Measurements from ENCODE around the gene BRD4.

Gene BRD4

GRCh38 chr19:15251010-15251748 is 81.2 kb downstream of the BRD4 start:
- peaks cover 3% of the 10 kb centered on the region; the same call in 1 of the 2 replicates for H4K20me1 ChIP-seq (ENCODE audit: control insufficient read depth, insufficient read depth, low read depth, low read length)
- H3K9me3 ChIP-seq (ENCODE audit: control insufficient read depth, insufficient read depth, low read length), result no peaks in the 10 kb centered on the region
- H3K27me3 ChIP-seq (ENCODE audit: control insufficient read depth, low read length), result no peaks in the 10 kb centered on the region
- H3K4me3 ChIP-seq (ENCODE audit: low read length), result no peak overlapping the region
- H3K9me2 ChIP-seq (replicated peaks; ENCODE audit: control insufficient read depth, low read length), result no peaks in the 10 kb centered on the region
- peaks cover 83% of the 10 kb centered on the region for H3K36me3 ChIP-seq (ENCODE audit: control insufficient read depth, low read length)
- no peaks in the 10 kb centered on the region for H3F3A ChIP-seq (ENCODE audit: control insufficient read depth, insufficient read depth)
- H3K27ac ChIP-seq (ENCODE audit: low read depth, low read length), result no peak overlapping the region
- no peak for TF ChIP-seq CTCF (IDR thresholded peaks at IDR 0.05; ENCODE audit: low read depth, low read length, poor library complexity, severe bottlenecking)
- no peak for TF ChIP-seq EZH2phosphoT487 (IDR thresholded peaks at IDR 0.05; ENCODE audit: borderline replicate concordance, low read length)
- H3K79me2 ChIP-seq (ENCODE audit: control insufficient read depth, low read length), result peaks cover 10% of the 10 kb centered on the region
- no peak overlapping the region for H3K4me2 ChIP-seq (ENCODE audit: low read length)
- no peaks in the 10 kb centered on the region for H3K4me1 ChIP-seq (ENCODE audit: control insufficient read depth, low read length)

GRCh38 chr19:15250640-15250993 is 81.7 kb downstream of the BRD4 start:
- no peak overlapping the region for H3K27ac ChIP-seq (ENCODE audit: low read depth, low read length)
- H4K20me1 ChIP-seq (ENCODE audit: control insufficient read depth, insufficient read depth, low read depth, low read length), result peaks cover 3% of the 10 kb centered on the region; the same call in 1 of the 2 replicates

GRCh38 chr19:15249972-15250639 is 82.2 kb downstream of the BRD4 start:
- no peak overlapping the region for H3K4me3 ChIP-seq (ENCODE audit: low read length)
- H4K20me1 ChIP-seq (ENCODE audit: control insufficient read depth, insufficient read depth, low read depth, low read length), result peaks cover 3% of the 10 kb centered on the region; the same call in 1 of the 2 replicates
- no peaks in the 10 kb centered on the region for H3K9me3 ChIP-seq (ENCODE audit: control insufficient read depth, insufficient read depth, low read length)
- H3K4me2 ChIP-seq (ENCODE audit: low read length), result no peak overlapping the region
- peaks cover 83% of the 10 kb centered on the region for H3K36me3 ChIP-seq (ENCODE audit: control insufficient read depth, low read length)
- peaks cover 10% of the 10 kb centered on the region for H3K79me2 ChIP-seq (ENCODE audit: control insufficient read depth, low read length)
- no peaks in the 10 kb centered on the region for H3F3A ChIP-seq (ENCODE audit: control insufficient read depth, insufficient read depth)
- H3K27me3 ChIP-seq (ENCODE audit: control insufficient read depth, low read length), result no peaks in the 10 kb centered on the region
- TF ChIP-seq EZH2phosphoT487 (IDR thresholded peaks at IDR 0.05; ENCODE audit: borderline replicate concordance, low read length) (no peak), CTCF (IDR thresholded peaks at IDR 0.05; ENCODE audit: low read depth, low read length, poor library complexity, severe bottlenecking) (no peak)
- H3K9me2 ChIP-seq (replicated peaks; ENCODE audit: control insufficient read depth, low read length), result no peaks in the 10 kb centered on the region
- H3K27ac ChIP-seq (ENCODE audit: low read depth, low read length), result no peak overlapping the region
- no peaks in the 10 kb centered on the region for H3K4me1 ChIP-seq (ENCODE audit: control insufficient read depth, low read length)

More at GRCh38 chr19:15250640-15250993, 81.7 kb downstream of the BRD4 start:
- Histone ChIP-seq H3K9me3 (ENCODE audit: control insufficient read depth, insufficient read depth, low read length) (no peaks in the 10 kb centered on the region), H3K36me3 (ENCODE audit: control insufficient read depth, low read length) (peaks cover 83% of the 10 kb centered on the region), H3F3A (ENCODE audit: control insufficient read depth, insufficient read depth) (no peaks in the 10 kb centered on the region), H3K9me2 (replicated peaks; ENCODE audit: control insufficient read depth, low read length) (no peaks in the 10 kb centered on the region), H3K4me2 (ENCODE audit: low read length) (no peak overlapping the region), H3K4me3 (ENCODE audit: low read length) (no peak overlapping the region), H3K4me1 (ENCODE audit: control insufficient read depth, low read length) (no peaks in the 10 kb centered on the region), H3K79me2 (ENCODE audit: control insufficient read depth, low read length) (peaks cover 10% of the 10 kb centered on the region), H3K27me3 (ENCODE audit: control insufficient read depth, low read length) (no peaks in the 10 kb centered on the region)
- no peak for TF ChIP-seq CTCF (IDR thresholded peaks at IDR 0.05; ENCODE audit: low read depth, low read length, poor library complexity, severe bottlenecking)
- no peak for TF ChIP-seq EZH2phosphoT487 (IDR thresholded peaks at IDR 0.05; ENCODE audit: borderline replicate concordance, low read length)

Data from DOHH2 (cell line).